GM12892 (cell line): Measurements from ENCODE around the gene ADAMTSL1.

ENCODE experiments used
- POLR2A ChIP-seq: IDR thresholded peaks from 2 replicates; pipeline ENCODE4 v1.6.1; 2011; ENCODE audit warnings: low read depth, low read length, control low read depth
- POLR2AphosphoS5 ChIP-seq: IDR thresholded peaks from 2 replicates; pipeline ENCODE4 v1.6.1; 2011; ENCODE audit warnings: low read depth, low read length, control low read depth

DNA sequence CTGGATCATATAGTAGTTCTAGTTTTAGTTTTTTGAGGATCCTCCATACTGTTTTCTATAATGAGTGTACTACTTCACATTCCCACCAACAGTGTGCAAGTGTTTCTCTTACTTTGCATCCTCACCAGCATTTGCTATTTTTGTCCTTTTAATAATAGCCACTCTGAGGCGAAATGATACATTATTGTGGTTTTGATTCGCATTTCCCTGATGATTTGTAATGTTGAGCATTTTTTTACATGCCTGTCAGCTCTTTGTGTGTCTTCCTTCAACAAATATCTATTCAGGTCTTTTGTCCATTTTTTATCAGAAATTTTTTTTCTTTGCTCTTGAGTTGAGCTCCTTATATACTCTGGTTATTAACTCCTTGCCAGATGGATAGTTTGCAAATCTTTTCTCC, 114.0 kb downstream of the ADAMTSL1 start:
- TF ChIP-seq POLR2A (no peak), POLR2AphosphoS5 (no peak)
